ENCODE measurements around the gene VTCN1.

Gene VTCN1

GRCh38 chr1:117143871-117144270 is 66.9 kb downstream of the VTCN1 start:
- DNase-seq (ENCODE audit: low read depth): no peak
- H3K4me3 ChIP-seq (ENCODE audit: low read depth, low read length): no peak overlapping the region
- TF ChIP-seq CTCF (IDR thresholded peaks at IDR 0.05; ENCODE audit: low read depth, low read length, missing control alignments): no peak

- DNase-seq (ENCODE audit: low read depth): no peak
- no peak for TF ChIP-seq CTCF (IDR thresholded peaks at IDR 0.05; ENCODE audit: low read depth, low read length, missing control alignments)
- H3K4me3 ChIP-seq (ENCODE audit: low read depth, low read length): no peak overlapping the region
These were observed 67.6 kb downstream of the VTCN1 start for GRCh38 chr1:117143172-117143571.

- no peak for TF ChIP-seq CTCF (IDR thresholded peaks at IDR 0.05; ENCODE audit: low read depth, low read length, missing control alignments)
- no peak for DNase-seq (ENCODE audit: low read depth)
- H3K4me3 ChIP-seq (ENCODE audit: low read depth, low read length): no peak overlapping the region
These were observed 68.5 kb downstream of the VTCN1 start for GRCh38 chr1:117142200-117142599.

- H3K4me3 ChIP-seq (ENCODE audit: low read depth, low read length): no peak overlapping the region
- no peak for TF ChIP-seq CTCF (IDR thresholded peaks at IDR 0.05; ENCODE audit: low read depth, low read length, missing control alignments)
- DNase-seq (ENCODE audit: low read depth): no peak
These were observed 72.2 kb downstream of the VTCN1 start for GRCh38 chr1:117138561-117138960.

- no peak for DNase-seq (ENCODE audit: low read depth)
- no peak for TF ChIP-seq CTCF (IDR thresholded peaks at IDR 0.05; ENCODE audit: low read depth, low read length, missing control alignments)
- no peak overlapping the region for H3K4me3 ChIP-seq (ENCODE audit: low read depth, low read length)
These were observed 72.6 kb downstream of the VTCN1 start for GRCh38 chr1:117138106-117138505.

- no peak for TF ChIP-seq CTCF (IDR thresholded peaks at IDR 0.05; ENCODE audit: low read depth, low read length, missing control alignments)
- no peak for DNase-seq (ENCODE audit: low read depth)
- H3K4me3 ChIP-seq (ENCODE audit: low read depth, low read length): no peak overlapping the region
These were observed 73.4 kb downstream of the VTCN1 start for GRCh38 chr1:117137281-117137855.

- no peak for TF ChIP-seq CTCF (IDR thresholded peaks at IDR 0.05; ENCODE audit: low read depth, low read length, missing control alignments)
- no peak for DNase-seq (ENCODE audit: low read depth)
- no peak overlapping the region for H3K4me3 ChIP-seq (ENCODE audit: low read depth, low read length)
These were observed 74.0 kb downstream of the VTCN1 start for GRCh38 chr1:117136749-117137148.

Measured in GM12864 (cell line).